Lower leg skin (tissue), 4 donors: ENCODE data around the gene TP53RK. TPM values are rescaled to one million over a fixed set of nuclear protein-coding genes. Genes with fewer than 3 reads are reported as not detected.

ENCODE experiments used
- DNase-seq, 2 donors: peaks; one replicate each; pipeline ENCODE4 v3.0.0-alpha.2; 2019; ENCODE audit warnings: low spot score in 2 of 2
- H3K4me3 ChIP-seq: fragments of 200-600 bp; sonication (generic); 2 replicates; pipeline ENCODE4 v1.5.1; 2017; ENCODE audit warnings: mild to moderate bottlenecking, low read depth; ENCODE audit not compliant: poor library complexity, severe bottlenecking
- CTCF ChIP-seq, 3 donors: fragments of 450-650 bp; IDR thresholded peaks; one replicate each; pipeline ENCODE4 v1.5.1; 2016; ENCODE audit warnings: antibody characterized with exemption in 3 of 3, mild to moderate bottlenecking in 3 of 3, moderate library complexity in 2 of 3
- POLR2A ChIP-seq, 2 donors: fragments of 450-650 bp; IDR thresholded peaks; one replicate each; pipeline ENCODE4 v1.6.1; 2016 to 2017; ENCODE audit warnings: antibody characterized with exemption in 2 of 2, mild to moderate bottlenecking in 1 of 2, moderate library complexity in 1 of 2
- WGBS, 2 donors: methylation state at CpG; one replicate each; pipeline ENCODE4 v1.1.5; 2018; 5-methylcytosine and 5-hydroxymethylcytosine counted together
- intact Hi-C: fragments of 100-400 bp; cut with DNase I; formaldehyde crosslinking; loops from one replicate; pipeline ENCODE4 v1.15.0; 2023; ENCODE audit warnings: low total_unique reads
- total RNA-seq, 4 donors: library from RNA; depleted of rRNA; stranded (reverse); fragments of >200 nt; gene quantifications; one replicate each; pipeline ENCODE4 v1.1.0, GENCODE V29; 2016

TP53RK gene
- total RNA-seq, 4 donors from 2014 or later, result 19.5 to 28.6 (median 24.0) TPM

- H3K4me3 ChIP-seq, result no peak overlapping the region
- intact Hi-C loops, result no loop called here
- TF ChIP-seq POLR2A (IDR thresholded peaks at IDR 0.05) (no peak), CTCF (IDR thresholded peaks at IDR 0.05) (no peak)
- no peak for DNase-seq
- 96 to 97% methylated on average over 1 of the region's 1 CpG for WGBS, 2 donors
These were observed 33.8 kb upstream of the TP53RK start for GRCh38 chr20:46723039-46723438.

DNA sequence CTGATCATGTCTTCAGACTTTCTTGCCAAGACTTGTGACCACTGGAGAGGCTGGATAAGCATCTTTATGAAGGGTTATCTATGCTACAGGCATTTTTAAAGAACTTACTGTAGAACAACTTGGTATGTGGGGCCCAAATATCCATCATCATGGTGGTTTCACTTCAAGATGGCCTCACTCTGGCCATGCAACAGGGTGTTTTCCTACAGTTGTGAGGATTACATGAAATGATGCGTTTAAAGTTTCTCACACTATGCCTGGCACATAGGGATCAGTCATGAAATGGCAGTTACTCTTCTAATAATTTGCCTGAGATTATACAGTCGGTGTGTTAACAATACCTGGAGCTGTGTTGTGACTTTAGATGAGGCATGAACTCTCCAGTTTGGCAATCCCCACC, 33.2 kb upstream of the TP53RK start:
- intact Hi-C loops, result no loop called here
- DNase-seq, result no peak
- 89 to 98% methylated on average over 2 of the region's 2 CpGs for WGBS, 2 donors
- TF ChIP-seq POLR2A (IDR thresholded peaks at IDR 0.05) (no peak), CTCF (IDR thresholded peaks at IDR 0.05) (no peak)
- H3K4me3 ChIP-seq, result no peak overlapping the region

DNA sequence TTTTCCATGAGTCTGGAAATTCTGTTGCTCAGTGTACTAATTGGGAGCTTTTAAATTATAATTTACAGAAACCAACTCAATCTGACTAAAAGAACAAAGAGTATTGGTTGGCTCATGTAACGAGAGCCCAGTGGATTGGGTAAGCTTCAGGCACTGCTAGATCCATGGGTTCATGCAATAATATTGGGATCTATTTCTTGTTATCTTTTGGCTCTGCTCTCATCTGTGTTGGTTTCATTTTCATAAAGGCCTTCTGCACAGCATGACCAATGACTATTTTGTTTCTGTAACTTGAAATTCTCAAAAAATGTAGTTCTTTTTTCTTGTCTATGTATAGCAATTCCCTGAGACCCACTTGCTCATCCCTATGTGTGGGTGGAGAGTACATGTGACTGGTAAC, 32.2 kb upstream of the TP53RK start:
- TF ChIP-seq CTCF (IDR thresholded peaks at IDR 0.05) (no peak), POLR2A (IDR thresholded peaks at IDR 0.05) (no peak)
- WGBS, 2 donors, result 89 to 92% methylated on average over 1 of the region's 1 CpG
- no peak overlapping the region for H3K4me3 ChIP-seq
- intact Hi-C loops, result no loop called here
- no peak for DNase-seq

GRCh38 chr20:46720776-46721425, 31.7 kb upstream of the TP53RK start:
- TF ChIP-seq CTCF (IDR thresholded peaks at IDR 0.05) (no peak), POLR2A (IDR thresholded peaks at IDR 0.05) (no peak)
- no peak for DNase-seq
- intact Hi-C loops, result no loop called here
- no peak overlapping the region for H3K4me3 ChIP-seq

DNA sequence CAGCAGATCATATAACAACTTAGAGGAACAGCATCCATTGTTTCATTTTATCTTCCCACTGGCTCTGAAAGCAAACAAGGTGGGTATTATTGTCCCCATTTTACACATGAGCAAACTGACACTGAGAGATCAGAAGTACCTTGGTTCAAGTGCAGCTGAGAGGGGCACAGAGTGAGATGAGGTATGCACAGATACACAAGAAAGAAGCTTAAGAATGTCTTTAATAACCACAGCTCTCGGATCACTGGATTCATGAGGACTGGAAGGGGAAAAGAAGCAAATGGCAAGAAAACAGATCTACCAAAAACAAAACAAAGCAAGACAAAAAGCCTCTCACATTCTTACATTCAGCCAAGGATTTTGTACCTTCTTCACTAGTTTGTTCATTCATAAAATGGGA, 30.8 kb upstream of the TP53RK start:
- DNase-seq, result no peak
- WGBS, 2 donors, result 90 to 95% methylated on average over 1 of the region's 1 CpG
- intact Hi-C loops, result no loop called here
- no peak overlapping the region for H3K4me3 ChIP-seq
- no peak for TF ChIP-seq CTCF (IDR thresholded peaks at IDR 0.05)
